ENCODE measurements around the gene MAF. TPM values are rescaled to one million over a fixed set of nuclear protein-coding genes. Genes with fewer than 3 reads are reported as not detected.
A peak's percentile ranks its signal among the peaks of the same experiment; 100 is the strongest.

The MAF gene
- not detected in 2 replicates for polyA plus RNA-seq (2014; cell fraction: cytosol; rRNA removed)
- not detected in 2 replicates for polyA plus RNA-seq (2014; cell fraction: nucleus; rRNA removed)

DNA sequence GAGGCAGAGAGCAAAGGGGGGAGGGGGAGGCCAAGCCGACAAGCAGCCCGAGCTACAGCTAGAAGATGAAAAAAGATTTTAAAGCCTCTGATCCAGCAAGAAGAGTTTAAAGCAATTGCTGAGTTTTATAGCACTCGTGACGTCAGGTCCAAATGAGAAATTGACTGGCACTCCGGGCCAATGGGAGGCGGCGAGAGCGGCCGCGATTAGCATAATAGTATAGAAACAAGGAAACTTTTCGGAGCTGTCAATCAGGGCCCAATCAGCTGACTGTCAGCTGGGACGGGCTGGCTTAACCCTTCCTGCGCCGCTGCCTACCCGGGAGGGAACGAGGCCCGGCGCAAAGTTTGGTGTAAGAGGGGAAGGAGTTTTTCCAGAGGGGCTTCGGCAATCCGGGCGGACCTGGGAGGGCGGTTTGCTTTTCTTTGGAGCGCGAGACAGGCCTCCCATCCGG, at the start of gene MAF:
MAF (minus strand) TSS at position 100 of the 454 bp plus-strand sequence. CDS start 835 bp downstream, outside the sequence.
- DNase-seq (ENCODE audit: low spot score), result peak; percentile 32

DNA sequence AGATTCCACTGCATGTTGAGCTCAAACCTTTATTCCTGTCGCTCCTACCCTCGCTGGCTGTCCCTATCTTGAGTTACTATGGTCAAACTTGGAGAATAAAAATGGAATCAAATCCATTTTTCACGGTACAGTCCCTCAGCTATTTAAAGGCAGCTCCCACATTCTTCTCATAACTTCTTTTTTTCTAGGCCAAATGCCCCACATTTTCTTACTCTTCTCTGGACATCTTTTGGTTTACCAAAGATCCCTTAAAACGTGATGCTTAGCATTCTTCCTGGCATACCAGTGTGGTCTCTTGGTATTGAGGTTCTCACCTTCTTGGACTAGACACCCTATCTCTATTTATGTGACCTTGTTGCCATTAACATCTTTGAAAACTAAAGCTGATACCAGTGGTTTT, 48.3 kb upstream of the MAF start:
- DNase-seq (ENCODE audit: low spot score), result no peak

DNA sequence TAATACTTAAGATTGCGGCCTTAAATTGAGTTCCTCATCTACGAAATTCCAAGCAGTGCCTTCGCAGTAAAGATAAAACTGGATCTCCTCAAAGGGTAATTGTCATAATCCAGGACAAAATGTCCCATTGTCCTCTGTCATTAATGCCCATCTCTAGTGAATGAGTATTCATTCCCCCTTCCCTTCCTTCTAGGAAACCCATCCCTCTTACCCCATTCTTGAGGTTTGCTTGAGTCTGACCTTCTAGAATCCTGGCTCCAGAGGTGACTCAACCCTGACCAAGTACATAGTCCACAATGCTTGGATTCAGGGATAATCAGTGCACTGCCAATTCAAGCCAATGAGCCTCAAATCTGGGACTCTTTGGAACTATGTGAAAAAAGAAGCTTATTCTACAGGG, 47.0 kb upstream of the MAF start:
- no peak for DNase-seq (ENCODE audit: low spot score)

DNA sequence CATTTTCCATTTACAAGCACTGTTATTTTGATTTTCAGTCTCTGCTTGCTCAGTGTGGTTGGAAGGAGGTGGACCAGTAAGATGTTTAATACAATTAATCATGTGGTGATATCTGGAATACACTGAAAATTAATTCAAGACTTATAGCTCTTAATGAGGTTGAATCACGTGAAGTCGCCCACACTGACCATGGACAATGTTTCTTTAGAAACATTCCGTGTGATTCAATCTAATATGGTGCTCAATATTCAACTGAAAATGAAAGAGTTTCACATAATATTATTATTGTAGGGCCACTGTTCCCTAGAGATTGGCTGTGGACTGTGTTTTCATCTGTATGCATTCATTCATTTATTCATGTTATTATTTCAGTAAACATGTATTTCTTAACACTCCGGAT, 45.2 kb upstream of the MAF start:
- no peak for DNase-seq (ENCODE audit: low spot score)

DNA sequence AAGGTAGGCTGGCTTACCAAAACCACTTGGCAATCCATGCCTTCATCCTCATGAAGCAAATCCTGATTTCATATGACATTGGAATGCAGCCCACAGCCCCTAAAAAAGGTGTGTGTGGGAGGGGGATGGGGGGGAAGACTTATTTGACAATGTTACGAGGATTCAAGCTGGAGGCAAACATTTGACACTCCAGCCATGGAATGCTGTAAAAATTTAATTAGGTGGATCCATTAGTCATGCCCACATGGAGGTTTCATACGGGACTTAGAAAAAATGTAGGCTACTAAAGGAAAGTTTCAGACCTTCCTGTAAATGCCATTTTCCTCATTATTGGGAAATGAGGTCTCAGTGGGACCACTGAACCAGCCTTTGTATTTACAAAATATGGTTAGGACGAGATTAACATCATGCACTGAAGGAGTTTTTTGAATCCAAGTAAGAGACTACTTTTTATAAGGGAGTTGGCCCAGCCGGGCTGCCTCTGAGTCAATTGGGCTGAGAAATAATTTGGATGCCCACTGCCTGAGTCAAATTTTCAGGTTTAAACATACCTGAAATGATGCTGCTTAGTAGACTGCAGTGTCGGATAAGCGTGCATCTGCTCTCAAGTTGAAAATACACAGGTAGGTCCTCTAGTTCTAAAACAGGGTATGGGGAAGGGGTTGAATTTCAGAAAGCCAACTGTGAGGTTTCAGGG, 44.6 kb upstream of the MAF start:
- no peak for DNase-seq (ENCODE audit: low spot score)

DNA sequence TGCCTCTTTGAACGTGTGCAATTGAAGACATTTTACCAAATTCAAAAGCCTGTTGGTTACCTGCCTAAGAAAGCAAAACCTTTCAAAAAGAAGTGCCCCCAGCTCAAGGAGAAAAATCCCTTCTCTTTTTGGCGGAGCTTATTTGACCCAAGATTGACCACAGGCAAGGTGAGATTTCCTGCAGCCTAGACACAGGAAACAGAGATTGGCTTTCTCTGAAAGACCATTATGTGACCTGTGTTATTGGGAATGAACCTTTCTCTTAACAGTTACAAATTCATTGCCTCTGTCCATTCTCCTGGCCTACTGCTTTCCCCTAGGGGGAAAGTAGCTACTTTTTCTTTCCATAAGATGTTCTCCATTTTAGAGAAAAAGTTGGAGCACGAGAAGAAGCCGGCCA, 42.1 kb upstream of the MAF start:
- DNase-seq (ENCODE audit: low spot score), result no peak

DNA sequence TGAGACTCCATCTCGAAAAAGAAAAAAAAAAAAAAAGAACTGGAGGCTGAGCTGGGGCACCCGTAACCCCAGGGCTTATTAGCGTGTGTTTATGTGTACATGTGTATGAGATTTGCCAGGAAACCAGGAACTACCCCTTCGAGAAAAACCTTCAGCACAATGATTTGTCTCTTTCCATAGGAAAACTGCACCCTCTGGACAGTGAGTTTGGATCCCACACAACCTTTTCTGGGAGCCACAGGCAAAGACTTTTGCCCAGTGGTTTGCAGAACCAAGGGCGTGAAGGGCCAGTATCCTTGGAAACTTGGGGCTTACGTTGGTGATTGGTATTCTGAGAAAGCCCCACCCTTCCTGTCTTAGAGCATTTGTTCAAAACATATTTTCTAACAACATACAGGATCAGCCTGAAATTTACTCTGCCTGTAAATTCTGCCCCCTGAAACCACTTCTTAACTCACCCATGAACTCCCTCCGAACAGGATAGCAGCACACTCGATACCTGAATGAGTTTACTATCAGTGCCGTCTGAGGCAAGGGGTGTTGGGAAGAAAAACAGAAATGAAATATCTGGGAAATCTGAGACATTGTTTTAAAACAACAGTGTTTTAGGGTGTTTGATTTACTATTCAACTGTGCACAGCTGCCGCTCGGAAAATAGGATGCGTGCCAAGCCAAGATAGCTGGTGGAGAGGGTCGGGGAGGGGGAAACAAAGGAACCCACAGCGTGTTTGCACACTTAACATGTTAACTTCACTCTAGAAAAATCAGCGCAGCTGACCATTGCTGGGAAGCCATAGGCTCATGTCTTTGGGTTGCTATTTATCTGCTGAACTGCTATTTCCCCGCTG, 40.2 kb upstream of the MAF start:
- DNase-seq (ENCODE audit: low spot score), result no peak

DNA sequence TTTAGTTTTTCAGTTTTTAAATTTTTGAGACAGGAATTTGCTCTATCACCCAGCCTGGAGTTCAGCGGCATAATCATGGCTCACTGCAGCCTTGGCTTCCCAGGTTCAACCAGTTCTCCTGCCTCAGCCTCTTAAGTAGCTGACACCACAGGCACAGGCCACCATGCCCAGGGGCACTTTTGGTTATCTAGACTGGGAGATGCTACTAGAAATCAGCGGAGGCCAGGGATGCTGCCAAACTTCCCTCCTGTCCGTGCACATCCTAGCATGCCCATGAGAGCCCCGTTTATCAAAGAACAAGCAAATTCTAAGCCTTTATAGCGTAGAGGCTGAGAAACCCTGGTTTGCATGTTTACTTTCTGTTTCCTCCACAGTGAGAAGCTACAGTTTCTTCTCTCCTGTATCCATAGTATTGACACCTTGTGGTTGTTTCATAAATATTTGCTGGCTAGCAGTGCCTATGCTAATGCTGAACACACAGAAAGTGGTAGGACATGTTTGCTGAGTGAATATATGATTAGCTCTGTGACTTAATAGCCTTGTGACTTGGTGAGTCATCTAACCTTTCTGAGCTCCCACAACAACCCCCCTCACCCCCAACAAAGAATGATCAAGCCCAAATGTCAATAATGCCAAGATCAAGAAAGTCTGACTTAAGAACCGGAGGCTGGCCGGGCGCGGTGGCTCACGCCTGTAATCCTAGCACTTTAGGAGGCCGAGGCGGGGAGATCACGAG, 39.2 kb upstream of the MAF start:
- no peak for DNase-seq (ENCODE audit: low spot score)

DNA sequence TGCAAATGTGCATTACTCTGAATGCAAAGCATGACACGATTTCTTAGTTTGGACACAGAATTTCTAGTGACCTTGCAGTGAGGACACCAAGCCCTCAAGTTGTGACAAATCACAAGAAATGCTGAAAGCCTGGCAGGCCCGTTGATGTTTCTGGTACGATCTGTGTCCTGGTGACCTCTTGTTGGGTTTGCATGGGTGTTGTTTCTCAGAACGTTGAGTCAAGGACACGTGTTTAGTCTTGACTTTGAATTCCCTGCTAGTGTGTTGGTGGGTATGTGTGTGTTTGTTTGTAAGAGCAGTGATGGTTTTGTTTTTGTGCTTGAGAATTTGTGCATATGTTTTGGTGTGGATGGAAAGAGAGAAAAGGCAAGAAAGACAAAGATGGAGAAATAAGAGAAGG, 37.8 kb upstream of the MAF start:
- no peak for DNase-seq (ENCODE audit: low spot score)

DNA sequence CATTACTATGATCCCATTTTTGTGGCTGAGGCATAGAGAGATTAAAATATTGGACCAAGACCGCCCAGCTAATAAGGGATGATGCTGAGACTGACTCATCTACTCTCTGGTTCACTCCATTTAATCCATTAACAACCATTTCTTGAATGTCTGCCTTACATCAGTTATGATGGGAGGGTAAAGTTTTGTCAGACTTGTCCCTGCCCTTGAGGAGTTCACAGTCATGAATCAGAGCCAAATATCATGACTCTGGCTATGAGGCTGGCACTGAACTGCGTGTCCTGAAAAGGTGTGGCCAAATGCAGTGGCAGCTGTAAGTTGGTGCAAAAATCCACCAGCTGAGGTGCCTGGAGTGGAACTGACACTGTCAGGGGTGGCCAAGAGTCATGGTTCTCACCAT, 35.0 kb upstream of the MAF start:
- DNase-seq (ENCODE audit: low spot score), result no peak

DNA sequence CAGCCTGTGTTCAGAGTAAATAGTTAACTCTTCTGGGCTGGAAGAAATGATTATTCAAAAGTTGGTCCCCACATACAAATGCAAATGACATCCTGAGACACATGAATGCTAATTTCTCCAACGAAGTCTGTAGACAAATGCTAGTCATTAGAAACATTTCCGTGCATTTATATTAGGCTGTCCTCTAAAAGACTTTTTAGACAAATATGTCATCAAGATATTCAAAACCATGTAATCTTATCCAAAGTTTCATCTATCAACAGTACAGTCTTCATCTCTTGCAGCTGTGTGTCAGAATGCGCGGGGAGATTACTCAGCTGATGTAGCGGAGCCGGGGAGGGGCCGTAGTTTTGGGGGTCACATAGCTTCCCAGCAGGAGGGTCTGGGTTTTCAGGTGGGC, 33.8 kb upstream of the MAF start:
- DNase-seq (ENCODE audit: low spot score), result no peak

DNA sequence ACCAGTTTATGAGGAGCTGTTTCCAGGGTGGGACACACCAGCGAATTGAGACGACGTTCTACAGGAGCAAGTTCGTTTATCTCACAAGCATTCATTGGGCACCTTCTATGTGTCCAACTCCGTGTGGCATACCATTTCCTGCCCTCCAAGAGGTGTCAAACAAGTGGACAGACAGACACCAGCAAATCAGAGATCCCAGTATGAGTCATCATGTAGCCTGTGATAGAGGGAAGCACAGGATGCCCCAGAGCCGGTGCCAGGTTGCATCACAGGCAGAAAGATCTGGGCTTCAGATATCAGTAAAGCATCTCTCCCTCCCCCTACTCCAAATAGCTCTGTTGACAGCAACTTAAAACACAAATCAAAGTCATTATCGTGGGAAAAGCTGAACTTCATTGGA, 31.8 kb upstream of the MAF start:
- no peak for DNase-seq (ENCODE audit: low spot score)

DNA sequence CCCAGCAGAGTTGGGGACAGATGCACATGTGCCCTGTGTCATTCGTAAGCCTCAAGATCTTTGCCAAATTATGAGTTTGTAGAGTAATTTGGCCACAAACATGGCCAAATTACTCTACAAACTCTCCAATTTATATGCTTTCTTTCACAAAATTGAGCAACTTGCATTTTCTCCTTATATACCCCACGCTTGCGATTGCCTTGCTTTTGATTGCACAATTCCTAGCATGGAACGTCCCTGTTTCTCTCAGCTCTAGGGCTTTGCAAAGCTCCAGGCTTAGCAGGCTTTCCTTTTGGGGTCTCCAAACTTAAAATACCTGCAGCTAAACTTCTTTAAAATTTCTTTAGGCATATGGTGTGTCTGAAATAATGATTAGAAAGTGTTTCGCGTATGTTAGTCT, 28.5 kb upstream of the MAF start:
- no peak for DNase-seq (ENCODE audit: low spot score)

DNA sequence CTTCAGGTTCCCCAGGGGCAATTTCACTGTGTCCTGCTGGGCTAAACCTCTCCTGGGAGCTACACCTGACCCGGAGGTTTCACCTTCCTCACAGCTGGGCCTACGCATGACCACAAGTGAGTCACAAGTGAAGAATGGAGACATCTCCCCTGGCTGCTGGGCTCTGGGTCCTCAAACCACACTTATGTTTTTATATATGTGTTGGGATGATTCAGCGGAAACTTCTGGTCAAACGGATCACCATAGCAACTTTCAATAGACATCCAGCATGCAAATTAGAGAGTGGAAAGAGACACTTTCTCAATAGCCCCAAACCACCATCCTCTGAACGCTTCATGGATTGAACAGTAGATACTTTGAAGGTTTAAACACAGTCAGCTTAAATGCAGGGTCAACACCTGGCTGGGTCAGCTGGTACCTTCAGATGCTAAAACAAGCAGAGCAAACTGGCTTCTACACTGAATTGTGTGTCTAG, 28.0 kb upstream of the MAF start:
- no peak for DNase-seq (ENCODE audit: low spot score)

DNA sequence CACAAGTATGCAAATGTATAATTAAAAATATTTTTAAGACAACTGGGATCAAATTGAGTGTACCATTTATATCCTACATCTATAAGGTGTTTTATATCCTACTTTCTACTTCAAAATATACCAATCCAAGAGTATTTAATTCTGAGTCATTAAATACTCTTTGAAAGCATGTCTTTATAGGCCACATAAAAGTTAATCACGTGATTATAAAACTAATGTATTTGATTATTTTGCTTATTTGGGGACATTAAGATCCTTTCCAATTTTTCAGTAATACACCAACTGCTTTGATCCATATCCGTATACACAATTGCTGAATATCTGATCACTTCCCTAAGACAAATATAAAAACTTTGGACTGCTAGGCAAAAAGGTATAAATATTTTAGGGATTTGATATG, 26.6 kb upstream of the MAF start:
- DNase-seq (ENCODE audit: low spot score), result no peak

DNA sequence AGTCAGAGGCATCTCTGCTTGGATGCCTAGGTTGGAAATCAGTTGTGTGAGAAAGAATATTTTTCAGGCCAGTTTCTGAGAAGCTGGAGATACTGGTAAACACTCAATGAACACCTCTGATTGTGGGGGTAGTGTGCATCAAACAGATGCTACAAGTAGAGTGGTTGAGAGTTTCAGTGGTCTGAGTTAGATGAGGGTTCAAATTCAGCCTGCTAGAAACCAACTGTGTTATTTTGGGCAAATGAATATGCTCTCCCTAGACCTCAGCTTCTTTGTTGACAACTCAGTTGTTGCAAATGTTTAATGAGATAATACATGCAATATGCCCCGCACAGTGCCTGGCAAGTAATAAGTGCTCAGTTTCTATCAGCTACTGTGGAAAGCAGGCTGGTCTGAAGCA, 25.2 kb upstream of the MAF start:
- no peak for DNase-seq (ENCODE audit: low spot score)

DNA sequence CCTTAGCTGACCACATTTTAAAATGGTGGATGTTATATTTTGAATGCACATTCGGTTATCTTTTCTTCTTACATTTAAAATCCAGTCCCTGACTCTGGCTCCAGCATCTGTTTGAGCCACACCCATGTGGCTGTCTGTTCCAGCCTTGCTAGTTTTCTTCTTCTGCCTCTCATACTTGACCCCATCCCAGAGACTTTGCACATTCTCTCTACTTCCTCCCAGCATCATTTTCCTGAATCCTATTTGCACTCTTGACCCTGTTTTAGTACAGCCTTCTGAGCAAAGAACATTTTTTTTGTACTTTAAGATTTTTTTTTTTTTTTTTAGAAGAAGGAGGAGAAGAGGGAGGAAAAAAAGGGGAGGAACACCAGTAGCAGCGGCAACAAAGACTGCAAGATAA, 23.3 kb upstream of the MAF start:
- no peak for DNase-seq (ENCODE audit: low spot score)

DNA sequence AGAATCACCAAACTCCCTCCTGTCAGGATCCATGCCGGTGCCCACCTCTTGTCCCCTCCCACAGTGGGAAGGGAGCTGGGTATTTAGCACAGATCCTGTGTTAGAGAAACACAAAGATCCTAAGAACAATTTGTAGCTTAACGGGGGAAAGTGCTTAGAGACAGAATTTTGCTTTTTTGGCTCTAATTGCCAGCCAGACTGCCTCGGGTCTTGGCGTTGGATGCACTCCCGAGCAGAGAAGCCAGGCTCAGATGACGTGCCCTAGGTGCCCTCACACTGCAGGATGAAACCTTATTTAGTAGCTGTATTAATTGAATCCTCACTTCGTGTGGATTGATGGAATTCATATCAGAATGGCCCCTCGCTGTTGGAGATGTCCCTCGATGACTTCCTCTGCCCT, 22.5 kb upstream of the MAF start:
- DNase-seq (ENCODE audit: low spot score), result no peak

DNA sequence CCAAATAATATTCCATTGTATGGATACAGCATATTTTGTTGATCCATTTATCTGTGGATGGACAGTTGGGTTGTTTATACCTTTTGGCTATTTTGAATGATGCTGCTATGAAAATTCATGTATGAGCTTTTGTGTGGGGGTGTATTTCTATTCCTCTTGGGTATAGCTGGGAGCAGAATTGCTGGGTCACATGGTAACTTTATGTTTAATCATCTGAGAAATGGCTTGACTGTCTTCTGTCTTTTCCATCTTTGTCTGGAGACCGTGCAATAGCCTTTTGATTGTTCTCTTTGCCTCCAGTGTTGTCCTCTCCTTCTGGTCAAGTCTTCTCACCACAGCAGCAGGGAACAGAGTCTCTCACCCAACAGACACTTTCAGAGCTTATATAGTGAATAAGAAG, 20.5 kb upstream of the MAF start:
- no peak for DNase-seq (ENCODE audit: low spot score)

DNA sequence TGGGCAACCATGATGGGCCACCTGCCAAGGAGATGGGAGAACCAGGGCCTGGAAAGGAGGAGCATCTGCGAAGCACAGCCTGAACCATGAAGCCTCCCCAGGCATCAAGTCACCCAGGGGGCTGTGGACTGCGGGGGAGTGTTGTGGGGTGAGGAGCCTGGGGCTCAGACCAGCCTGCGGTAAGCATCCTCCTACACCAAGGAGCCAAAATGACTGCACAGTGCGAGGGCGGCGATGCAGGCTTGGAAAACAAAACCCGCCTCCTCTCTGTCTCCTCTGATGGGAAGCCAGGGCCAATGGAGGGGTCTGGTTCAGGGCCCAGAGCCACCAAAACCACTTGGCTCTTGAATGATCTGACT, 18.1 kb upstream of the MAF start:
- DNase-seq (ENCODE audit: low spot score), result no peak

DNA sequence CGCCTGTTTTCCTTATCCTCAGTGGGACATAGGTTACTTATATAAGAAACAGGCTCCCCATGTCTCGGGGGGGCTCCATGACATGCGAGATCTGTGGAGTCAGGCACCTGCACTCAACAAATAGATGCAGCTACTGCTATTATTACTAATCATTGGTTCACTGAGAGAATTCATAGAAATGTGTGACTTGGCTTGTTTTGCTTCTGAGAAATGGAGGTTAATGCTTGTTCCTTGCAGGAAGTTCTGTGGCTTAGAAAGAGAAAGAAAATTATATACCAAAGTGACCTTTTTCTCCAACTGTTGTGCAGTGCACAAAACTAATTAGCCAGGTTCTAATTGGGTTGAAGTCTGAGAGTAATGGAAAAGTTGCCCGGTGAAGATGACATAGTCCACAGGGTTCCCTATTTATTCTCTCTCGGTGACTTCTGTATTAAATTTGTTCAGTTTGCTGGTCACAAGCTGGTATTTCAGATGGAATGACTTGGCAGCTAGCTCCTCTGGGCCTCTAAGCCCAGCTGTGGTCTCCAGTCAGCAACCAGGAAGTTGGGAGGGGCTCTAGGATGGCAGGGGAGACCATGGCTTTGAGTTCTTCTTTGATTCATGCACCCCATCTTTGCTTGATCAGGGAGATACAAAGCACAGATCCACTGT, 17.6 kb upstream of the MAF start:
- no peak for DNase-seq (ENCODE audit: low spot score)

DNA sequence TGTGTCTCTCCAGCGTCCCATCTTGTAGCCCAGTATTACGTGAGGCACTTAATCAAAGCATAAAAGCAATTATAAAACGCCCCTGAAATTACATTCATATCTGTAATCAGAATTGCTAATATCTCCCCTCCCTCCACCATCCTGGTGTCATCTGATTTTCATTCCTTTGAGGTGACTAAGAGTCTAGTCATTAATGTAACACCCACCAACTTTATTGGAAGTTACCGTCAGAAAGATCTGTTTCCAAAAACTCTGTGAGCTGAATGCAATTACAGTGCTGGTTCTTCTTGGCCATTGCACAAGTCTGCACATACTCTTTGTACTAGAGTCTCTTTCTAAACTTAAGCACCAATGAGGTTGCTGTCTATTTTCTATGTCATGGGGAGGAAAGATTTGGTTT, 12.5 kb upstream of the MAF start:
- DNase-seq (ENCODE audit: low spot score), result no peak

All from SK-N-DZ (cell line).